Lower leg skin (tissue), 3 donors: ENCODE results near the gene INS.
"Not testable (repeated sequence)": the region's sequence is repeated elsewhere in the genome, so short reads cannot be mapped to it uniquely, and the experiment has no call there.

Source experiments
- POLR2A ChIP-seq, 2 donors: fragments of 450-650 bp; IDR thresholded peaks; one replicate each; pipeline ENCODE4 v1.6.1; 2016 to 2017; ENCODE audit warnings: antibody characterized with exemption in 2 of 2, mild to moderate bottlenecking in 1 of 2, moderate library complexity in 1 of 2
- TF ChIP-seq, protein P1 (sequence below), 3 donors: fragments of 450-650 bp; IDR thresholded peaks; one replicate each; pipeline ENCODE4 v1.5.1; 2016; ENCODE audit warnings: antibody characterized with exemption in 3 of 3, mild to moderate bottlenecking in 3 of 3, moderate library complexity in 2 of 3

DNA sequence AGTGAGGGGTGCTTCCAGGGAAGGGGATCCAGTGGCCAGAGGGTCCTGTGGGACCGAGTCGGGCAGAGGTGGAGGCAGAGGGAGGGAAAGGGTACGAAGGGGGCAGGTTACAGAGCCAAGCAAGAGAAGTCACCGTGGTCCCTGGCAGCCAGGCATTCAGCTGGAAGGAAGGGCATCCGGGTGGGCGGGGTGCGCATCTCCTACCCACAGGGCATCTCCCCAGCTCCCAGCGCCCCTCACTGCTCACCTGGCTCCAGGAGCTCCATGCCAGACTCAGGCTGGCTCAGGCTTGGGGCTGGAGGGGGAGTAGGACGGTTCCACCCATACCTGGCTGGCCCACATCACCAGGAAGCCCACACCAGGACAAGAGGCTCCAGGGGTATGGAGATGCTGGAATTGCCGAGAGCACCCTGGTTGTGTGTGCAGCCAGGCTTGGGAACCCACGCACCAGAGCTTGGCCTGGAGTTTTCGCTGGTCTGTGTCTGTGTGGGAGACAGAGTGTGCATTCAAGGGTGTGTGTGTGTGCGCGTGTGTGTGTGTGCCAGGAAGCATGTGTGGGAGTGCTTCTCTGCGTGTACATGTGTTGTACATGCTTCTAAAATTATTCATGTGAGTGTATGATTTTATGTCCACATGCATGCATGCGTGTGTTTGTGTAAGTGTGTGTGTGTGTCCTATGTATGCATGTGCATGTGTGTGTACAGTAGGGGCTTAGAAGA, 17.2 kb upstream of the INS start:
- not testable (repeated sequence) for TF ChIP-seq POLR2A (IDR thresholded peaks at IDR 0.05)
- TF ChIP-seq, protein P1, sequence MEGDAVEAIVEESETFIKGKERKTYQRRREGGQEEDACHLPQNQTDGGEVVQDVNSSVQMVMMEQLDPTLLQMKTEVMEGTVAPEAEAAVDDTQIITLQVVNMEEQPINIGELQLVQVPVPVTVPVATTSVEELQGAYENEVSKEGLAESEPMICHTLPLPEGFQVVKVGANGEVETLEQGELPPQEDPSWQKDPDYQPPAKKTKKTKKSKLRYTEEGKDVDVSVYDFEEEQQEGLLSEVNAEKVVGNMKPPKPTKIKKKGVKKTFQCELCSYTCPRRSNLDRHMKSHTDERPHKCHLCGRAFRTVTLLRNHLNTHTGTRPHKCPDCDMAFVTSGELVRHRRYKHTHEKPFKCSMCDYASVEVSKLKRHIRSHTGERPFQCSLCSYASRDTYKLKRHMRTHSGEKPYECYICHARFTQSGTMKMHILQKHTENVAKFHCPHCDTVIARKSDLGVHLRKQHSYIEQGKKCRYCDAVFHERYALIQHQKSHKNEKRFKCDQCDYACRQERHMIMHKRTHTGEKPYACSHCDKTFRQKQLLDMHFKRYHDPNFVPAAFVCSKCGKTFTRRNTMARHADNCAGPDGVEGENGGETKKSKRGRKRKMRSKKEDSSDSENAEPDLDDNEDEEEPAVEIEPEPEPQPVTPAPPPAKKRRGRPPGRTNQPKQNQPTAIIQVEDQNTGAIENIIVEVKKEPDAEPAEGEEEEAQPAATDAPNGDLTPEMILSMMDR (IDR thresholded peaks at IDR 0.05) = not testable (repeated sequence)
